Kidney capillary endothelial cell (primary cell): ENCODE measurements around the gene YPEL1.
A peak's percentile ranks its signal among the peaks of the same experiment; 100 is the strongest.

Source experiments
- DNase-seq: peaks from one replicate; pipeline ENCODE4 v3.0.0-alpha.2; 2018; ENCODE audit warnings: low spot score

The YPEL1 gene

DNA sequence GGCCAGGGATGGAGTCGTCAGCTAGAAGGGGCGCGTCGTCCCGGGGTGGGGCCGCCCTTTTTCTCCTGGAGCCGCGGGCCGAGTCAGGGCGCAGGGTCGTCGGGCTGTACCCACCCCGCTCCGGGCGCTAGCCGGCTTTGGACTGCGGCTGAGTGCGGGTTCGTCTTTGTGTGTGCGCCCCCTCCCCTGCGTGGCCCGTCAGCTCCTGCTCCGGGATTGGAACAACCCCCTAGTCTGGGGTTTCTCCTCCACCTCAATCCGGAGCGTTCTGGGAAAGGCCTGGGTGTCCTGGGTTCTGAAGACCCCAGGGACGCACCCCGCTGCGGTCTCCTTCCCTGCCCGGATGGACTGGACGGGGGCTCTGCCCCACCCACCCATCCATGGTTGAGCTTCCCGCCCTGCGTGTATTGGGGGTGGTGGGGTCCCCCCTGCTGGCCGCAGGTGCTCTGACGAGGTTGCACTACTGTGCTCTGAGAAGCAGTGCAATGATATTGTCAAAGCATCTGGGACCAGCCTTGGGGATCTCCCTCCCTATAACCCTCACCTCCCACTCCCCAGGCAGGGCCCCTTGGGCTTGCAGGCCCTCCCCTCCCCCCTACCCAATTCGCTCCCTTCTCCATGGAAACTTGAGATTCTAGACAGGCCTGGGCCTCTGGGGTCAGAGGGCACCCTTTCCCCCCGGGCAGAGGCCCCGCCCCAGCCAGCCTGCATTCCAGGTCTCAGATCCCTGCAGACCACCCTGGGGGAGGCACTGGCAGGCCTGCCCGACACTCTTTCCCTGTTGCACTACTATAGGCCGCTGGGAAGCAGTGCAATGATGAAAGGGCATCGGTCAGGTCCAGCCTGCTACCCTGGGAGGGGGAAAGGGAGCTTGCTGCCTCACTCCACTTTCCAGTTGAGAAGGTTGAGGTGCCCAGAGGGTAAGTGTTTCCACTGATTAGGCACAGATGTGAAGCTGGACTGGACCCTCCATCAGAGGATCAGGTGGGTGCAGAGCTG is 82.7 kb downstream of the YPEL1 start:
- no peak for DNase-seq

DNA sequence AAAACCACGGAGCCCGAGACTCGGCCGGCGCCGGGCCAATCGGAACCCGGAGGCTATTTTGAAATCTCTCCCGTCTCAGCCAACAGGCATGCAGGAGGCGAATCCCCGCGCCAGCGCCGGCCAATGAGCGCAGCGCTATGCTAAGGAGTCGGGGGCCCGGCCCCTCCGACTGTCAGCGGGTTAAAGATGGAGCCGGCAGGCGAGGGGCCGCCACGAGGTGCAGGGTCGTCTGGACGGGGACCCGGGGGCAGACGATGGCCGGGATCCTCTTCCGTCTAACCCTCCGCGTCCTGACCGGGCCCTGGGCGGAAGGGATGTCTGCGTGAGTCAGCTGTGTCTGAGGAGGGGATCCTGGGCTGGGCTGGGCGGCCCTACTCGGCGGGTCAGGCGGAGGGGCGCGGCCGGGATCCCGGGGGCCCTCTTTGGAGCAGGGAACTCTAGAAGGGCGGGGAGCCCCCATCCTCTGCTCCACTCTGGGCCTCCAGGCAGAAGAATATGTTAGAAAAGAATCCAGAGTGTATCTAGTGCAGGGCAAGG is 83.5 kb downstream of the YPEL1 start:
- DNase-seq: peak; percentile 75

DNA sequence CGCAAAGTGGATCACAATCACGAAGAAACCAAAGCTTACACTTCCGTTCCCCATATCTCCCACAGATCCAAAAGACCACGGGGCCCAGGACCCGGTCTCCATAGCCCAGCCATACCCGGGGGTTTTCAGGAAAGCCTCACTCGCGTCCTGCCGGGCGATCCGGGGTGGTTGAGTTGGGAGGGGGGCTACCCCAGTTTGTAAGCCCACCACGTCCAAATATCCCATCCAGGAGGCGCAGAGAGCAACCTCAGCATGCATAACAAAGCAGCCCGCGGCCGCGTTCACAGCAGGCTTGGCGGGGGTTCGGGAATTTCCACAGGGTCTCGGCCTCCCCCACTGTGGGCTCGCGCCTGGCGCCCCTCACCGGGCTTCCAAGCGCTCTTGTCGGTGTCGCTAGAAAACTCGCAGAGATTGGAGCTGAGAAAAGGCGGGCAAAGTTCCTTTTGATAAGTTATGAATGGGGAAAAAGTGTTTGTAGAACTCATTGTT is 84.0 kb downstream of the YPEL1 start:
- DNase-seq: no peak

DNA sequence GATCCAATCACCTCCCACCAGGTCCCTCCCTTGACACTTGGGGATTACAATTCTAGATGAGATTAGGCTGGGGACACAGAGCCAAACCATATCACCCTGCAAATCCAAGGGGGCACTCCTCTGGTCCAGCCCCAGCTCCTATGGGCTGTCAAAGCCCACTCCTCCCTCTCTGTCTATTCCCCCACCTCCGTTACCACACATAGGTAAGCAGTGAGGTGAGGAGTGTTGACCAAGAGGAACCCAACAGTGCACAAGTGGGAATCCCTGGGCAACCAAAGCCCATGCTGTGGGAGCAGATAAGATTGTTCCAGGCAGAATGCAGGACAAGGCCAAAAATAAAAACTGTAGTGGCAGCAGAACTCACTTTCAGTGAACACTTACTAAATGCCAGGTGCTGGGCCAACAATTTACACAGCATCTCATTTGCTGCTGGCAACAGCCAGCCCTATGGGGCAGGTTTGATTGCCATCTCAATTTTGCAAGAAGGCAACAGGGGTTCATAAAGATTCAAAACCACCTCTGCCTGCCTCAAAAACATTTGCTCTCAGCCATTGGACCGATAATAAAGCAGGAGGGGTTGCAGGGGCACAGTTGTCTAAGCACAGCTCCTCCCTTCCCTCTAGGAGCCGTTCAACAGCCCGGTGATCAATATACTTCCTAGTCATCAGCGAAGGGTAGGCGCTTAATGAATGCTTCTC is 84.6 kb downstream of the YPEL1 start:
- DNase-seq: no peak

DNA sequence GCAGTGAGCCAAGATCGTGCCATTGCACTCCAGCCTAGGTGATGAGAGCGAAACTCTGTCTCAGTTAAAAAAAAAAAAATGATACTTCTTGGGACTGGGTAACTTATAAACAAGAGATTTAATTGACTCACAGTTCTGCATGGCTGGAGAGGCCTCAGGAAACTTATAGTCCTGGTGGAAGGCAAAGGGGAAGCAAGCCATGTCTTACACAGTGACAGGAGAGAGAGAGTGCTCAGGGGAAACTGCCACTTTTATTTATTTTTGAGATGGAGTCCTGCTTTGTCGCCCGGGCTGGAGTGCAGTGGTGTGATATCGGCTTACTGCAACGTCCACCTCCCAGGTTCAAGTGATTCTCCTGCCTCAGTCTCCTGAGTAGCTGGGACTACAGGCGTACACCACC is 85.3 kb downstream of the YPEL1 start:
- no peak for DNase-seq
